ENCODE results near the gene HIVEP2.

- no peak for TF ChIP-seq CTCF (IDR thresholded peaks at IDR 0.05)
- no peak for TF ChIP-seq REST (IDR thresholded peaks at IDR 0.05; ENCODE audit: insufficient read depth in 1 of 2, low read depth in 2 of 2, low read length in 1 of 2)
- TF ChIP-seq POLR2AphosphoS5 (IDR thresholded peaks at IDR 0.05; ENCODE audit: low read depth, low read length): no peak
- TF ChIP-seq SIN3A (IDR thresholded peaks at IDR 0.05; ENCODE audit: borderline replicate concordance, insufficient read depth, low read depth, low read length): no peak
- no peak for TF ChIP-seq TCF7L2 (IDR thresholded peaks at IDR 0.05; ENCODE audit: low read depth, low read length)
Observed at GRCh38 chr6:142738731-142739130, 206.2 kb downstream of the HIVEP2 start.

Data from Panc1 (cell line).